SKM-1 (cell line): Measurements from ENCODE around the gene TXNL4A.

Experiments
- DNase-seq: peaks from one replicate; lab custom pipeline; 2025; ENCODE audit not compliant: unreplicated experiment; lab: John Stamatoyannopoulos, UW

The TXNL4A gene

DNA sequence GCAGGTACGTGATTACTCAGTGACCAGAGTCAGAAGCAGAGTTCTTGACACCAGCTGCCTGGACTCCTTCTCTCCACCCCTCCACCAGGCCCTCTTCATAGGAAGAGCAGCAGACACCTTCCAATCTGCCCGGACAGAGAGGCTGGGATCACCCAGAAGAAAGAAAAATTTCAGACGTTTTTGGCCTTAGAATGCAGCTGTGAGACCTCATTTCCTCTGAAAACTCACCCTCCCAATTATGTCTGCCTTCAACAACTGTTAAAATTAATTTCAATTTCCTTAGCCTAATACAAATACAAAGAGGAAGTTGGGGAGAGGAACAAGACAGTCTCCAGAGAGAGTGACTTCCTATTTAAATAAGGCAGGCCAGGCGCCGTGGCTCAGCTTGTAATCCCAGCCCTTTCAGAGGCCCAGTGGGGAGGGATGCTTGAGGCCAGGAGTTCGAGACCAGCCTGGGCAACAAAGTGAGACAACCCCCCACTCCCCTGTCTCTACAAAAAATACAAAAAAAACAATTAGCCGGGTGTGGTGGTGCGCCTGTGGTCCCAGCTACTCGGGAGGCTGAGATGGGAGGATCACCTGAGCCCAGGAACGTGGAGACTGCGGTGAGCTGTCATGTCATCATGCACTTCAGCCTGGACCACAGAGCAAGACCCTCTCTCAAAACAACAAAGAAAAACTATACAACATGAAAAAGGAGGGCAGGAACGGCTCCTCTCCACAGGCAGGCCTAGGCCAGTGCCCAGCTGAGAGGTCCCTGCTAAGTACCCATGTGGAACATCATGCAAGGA lies 38.5 kb downstream of the TXNL4A start:
- DNase-seq, result peak; percentile 97

DNA sequence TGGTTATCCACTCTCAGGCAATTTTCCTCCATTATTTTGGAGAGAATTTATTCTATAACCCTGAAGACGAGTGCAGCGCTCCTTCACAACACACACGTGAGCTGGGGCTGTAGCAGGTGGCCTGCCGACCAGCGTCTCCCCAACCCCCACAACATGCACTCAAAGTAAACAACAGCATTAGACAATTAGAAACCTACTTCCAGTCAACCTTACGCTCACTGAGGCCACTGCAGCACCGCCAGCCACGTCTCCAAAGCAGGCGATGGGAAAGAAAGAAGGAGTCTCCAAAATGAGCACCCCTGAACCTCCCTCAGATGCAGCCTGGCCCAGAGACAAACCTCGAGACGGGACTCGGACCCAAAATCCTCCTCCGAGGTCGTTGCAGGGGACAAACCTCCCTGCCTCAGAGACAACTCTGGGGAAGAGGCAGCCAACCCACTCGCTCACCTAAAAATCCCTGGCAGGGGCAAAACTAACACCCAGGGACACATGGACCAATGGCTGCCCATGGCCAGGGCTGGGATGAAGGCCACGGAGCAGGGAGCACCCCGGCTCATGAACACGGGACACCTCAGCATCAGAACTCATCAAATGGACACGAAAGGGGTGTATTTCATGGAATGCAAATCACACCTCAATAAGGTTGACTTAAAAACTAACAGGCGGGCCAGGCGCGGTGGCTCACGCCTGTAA lies 39.5 kb downstream of the TXNL4A start:
- DNase-seq, result no peak

DNA sequence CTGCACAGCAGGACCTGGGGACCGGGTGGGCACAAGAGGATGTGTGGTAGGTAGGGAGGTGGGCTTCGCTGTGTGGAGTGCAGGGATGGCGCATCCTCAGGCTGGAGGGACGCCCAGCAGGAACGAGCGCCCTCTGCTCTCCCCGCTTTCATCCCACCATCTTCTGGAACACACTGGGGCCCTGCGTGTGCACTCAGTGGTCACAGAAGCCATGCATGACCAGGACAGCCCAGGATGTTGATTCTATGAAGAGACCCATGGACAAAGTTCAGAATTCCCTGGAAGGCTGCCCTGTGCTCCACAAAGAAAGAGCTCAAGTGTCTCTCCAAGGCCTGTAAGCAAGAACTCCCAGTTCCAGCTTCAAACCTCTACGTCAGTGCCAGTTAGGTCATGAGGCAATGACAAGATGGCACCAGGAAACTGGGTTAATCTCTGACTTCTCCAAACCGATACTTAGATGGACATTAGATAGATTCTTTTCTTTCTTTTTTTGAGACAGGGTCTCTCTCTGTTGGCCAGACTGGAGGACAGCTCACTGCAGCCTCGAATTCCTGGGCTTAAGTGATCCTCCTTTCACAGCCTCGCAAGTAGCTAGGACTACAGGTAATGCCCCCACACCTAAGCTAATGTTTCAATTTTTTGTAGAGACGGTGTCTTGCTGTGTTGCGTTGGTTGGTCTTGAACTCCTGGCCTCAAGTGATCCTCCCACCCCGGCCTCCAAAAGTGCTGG lies 40.3 kb downstream of the TXNL4A start:
- no peak for DNase-seq

DNA sequence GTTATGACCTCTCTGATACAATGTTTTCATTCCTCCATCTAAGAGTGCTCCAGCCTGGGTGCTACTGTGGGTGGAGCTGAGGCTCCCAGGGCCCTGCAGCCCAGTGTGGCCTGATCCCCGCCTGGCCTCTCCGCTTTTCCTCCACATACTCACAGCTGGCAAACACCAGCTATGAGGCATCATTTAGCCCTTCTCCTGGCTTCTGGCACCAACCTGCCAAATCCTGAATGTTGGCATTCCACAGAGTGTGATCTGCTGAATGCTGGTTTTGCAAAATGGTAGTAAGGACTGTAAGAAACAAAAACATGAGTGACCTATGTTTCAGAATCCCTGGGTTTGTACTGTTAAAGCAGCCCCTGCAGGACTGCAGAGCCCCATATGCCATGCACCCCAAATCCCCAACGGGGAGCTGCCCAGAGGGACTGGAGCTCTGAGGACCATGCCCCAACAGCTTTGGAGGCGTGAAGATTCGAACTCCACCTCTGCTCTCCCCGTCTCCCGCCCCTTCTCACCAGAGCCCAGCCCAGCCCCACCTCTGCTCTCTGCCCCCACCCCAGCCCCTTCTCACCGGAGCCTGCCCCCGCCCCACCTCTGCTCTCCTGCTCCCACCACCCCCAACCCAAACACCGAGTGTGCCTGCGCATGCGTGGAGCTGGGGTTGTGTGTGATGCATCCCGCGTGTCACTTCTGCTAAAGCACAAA lies 41.2 kb downstream of the TXNL4A start:
- no peak for DNase-seq

DNA sequence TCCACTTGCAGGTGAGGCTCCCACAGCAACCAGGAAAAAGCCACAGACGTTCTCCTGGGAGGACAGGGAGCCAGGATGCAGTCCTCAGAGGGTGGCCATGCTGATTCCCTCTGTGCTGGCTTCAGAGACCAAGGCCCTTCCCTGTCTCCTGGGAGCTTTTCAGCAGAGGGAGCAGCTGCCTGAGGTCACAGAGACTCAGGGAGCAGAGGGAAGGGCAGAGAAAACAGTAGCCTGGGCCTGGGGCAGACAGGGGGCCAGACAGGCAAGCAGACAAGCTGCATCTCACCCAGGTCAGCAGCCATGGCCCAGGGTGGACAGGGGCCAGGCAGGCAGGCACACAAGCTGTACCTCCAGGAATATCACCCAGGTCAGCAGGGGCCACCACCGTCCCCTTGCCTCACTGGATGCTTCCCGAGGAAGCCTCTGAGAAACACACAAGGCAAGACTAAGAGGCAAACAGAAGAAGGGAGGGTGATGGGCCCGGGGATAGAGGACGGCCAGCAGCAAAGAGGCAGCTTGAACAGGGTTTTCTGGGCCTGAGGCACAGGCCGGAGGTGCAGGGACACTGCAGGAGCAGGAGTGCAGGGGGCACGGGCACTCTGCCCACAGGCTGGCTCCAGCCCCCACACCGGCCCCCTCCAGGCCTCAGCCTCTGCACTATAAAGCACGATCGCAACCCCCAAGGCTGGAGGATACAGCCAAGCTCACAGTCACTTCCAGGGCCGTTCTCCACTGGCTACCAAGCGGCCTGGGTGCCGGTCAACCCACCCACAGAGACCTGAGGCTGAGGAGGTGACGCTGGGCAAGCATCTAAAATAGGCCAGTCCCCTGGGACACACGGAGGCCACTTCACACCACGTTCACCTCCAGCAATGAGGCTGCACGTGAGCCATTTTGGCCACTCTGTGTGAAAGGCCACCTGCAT lies 43.0 kb downstream of the TXNL4A start:
- DNase-seq, result no peak

DNA sequence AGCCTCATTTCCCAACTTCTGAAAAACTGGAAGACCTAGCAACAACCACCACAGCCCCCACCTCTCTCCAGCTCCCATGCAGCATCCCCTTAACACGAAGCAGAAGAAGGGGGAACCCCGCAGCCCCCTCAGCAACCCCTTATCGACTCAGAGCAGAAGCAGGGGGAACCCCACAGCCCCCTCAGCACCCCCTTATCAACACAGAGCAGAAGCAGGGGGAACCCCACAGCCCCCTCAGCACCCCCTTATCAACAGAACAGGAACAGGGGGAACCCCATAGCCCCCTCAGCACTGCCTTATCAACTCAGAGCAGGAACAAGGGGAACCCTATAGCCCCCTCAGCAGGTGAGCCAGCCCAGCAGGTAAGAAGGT lies 43.6 kb downstream of the TXNL4A start:
- no peak for DNase-seq

DNA sequence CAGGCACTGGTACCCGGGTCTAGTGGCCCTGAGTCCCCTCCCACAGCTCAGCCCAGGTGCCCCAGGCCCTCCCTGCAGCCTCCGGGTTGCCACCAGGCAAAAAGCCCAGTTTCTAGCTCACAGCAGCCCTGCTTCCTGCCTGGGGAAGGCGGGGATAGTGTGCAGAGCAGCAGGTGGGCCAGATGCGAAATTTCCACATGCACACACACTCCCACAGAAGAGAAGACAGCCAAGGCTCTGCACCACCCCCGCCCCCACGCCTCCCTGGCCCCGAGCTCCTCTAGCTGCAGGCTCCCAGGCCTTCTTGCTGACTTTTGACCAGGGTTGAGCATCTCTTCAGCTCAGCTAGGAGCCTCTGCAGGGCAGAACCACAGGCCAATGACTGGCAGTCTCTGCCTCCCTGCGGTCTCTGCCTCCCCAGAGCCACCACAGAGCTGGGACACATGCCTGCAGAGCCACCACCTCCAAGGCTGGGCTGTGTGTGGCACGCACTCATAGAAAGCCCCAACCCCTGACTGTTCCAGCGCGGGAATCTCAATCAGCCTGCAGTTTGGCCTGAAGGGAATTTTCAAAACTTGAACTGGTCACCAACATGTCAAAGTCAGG lies 44.1 kb downstream of the TXNL4A start:
- no peak for DNase-seq

DNA sequence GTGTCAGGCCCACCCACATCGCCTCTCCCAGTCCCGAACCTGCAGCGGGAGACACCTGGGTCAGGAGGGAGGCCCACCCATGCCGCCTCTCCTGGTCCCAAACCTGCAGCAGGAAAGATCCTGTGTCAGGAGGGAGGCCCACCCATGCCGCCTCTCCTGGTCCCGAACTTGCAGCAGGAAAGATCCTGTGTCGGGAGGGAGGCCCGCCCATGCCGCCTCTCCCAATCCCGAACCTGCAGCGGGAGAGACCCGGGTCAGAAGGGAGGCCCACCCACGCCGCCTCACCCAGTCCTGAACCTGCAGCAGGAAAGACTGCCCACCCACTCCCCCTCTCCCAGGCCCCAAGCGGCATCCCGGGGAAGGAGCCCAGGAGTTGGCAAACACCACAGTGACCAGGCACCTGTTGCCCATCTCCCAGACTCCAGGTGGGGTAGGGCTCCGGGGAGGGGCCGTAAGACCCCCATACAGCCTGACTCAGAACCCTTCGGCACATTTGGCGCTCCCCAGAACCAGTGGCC lies 44.7 kb downstream of the TXNL4A start:
- DNase-seq, result no peak

DNA sequence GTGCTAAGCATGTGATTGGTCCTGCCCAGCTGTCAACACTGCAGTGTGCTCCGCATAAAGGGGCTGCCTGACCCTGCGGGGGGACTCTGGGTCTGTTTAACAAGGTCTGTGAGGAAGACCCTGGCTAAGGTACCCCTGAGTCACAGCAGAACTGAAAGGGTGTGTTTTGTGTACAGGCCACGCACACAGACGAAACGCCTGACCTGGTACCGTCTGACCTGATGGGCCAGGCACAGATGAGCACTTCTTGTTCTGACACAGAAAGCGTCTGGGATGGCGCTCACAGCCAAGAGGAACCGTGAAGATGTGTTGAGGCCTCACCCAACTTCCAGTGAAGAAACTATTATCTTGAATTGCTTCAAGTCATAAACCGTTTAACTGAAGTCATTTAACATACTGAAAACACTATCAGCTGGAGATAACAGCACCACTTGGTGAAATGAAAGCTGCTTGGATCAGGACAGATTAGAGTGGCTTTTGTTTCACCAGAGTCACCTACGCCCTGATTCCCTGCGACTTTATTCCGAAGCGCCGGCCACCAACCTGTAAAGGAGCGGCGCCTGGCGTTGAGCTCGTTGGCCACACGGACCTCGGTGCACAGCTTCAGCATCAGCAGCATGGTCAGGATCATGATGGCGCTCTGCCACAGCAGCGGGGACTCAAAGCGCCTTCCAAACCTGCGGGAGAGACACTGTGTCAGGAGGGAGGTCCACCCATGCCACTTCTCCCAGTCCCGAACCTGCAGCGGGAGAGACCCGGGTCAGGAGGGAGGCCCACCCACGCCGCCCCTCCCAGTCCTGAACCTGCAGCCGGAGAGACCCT lies 45.4 kb downstream of the TXNL4A start:
- no peak for DNase-seq

DNA sequence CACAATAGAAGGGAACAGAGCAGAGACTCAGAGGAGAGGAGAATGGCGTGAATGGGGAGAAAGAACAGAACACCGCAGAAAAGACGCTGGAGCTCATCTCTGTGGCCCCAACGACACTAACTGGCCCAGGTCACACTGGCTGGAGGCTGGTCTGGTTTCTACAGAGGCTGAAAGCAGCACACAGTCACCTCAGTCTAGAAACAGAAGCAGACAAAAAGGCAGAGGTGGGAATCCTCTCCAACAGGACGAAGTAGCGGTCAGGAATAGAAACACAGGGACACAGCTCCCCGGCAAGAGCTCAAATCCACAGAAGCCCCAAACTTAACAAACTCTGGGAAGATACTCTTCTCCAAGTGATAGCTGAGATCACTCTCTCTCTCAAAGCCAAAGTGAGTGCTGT lies 46.2 kb downstream of the TXNL4A start:
- no peak for DNase-seq

DNA sequence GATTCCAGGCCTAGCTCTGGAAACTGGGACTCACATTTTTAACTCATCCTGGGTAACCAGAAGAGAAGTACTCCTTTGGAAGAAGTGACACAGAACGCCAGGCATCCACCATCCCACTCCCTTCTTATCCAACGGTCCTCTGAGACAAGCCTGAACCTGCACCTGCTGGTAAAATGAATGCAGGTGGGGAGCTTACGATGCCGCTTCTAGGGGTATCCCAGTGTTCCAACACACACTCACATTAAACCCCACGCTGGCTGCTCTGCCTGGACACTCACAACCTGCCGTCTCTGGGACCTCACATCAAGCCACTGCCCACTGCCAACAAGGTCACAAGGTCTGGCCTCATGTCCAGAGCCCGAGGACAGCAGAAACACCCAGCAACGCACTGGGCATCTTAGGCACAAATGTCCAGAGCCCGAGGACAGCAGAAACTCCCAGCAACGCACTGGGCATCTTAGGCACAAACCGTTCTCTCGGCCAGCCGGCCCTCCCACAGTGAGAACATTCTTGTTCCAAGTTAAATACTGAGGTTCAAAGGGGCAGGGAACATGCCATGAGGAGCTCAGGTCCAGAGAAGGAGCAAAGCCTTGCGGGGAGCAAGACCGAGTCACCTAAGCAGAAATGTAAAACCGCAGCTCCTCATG lies 46.8 kb downstream of the TXNL4A start:
- DNase-seq, result no peak

DNA sequence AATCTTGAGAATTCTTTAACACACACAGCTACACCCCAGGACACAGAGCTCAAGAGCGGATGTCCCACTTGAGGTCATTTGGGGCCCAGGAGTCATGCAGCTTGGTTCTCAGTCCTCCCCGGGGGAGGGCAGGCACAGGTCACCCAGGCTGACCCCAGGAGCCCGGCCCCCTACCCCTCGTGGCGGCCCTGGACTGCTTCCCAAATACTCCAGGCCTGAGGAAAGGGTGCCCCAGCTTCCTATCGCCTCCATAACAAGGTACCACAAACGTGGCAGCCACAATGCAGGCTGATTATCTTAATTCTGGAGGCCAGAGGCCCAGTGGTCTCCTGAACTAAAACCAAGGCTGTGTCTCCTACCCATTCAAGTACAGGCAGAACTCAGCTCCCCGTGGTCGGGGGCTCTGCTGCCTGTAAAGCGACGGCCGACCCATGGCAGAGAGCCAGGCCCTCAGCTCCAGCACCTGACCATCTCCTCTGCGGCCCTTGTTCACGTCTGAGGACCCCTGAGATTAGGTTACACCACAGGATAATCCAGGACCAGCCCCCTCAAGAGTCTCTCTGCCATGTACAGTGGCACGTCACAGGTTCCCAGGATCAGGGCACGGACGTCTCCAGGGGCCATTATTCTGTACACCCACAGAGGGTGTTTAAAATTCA lies 47.4 kb downstream of the TXNL4A start:
- no peak for DNase-seq

DNA sequence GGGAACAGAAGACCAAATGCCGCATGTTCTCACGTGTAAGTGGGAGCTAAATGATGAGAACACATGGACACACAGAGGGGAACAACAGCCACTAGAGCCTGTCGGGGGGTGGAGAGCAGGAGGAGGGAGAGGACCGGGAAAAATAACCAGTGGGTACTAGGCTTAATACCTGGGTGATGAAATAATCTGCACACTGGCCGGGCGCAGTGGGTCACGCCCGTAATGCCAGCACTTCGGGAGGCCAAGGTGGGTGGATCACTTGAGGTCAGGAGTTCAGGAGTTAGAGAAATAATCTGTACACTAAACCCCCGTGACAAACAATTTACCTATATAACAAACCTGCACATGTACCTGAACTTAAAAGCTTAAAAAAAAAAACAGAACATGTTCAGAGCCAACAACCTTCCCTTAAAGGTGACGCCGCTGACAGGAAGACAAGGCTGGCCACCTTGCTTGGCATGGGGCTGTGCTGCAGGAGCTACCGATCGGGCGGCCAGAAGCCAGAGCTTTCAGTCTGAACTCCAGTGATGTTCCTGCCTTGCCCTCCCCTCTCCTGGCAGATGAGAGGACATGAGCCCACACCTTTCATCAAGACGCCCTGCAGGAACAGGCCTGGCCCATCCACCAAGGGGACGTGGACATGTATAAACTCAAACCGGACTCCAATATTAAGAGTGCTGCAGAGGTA lies 48.1 kb downstream of the TXNL4A start:
- no peak for DNase-seq

DNA sequence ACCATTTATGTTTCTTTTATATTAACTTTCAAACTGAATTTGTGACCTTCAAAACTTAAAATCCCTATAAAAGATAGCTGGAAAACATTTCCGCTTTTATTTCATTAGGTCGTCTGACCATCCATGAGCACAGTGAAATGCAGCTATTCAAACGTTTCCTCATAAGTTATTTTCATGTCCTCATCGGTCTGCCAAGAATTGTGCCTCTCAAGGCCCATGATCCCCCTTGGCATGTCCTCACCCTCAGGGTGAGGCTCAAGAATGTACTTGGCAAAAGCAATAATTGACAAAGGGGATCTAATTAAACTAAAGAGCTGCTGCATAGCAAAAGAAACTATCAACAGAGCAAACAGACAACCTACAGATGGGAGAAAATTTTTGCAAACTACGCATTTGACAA lies 49.3 kb downstream of the TXNL4A start:
- no peak for DNase-seq

DNA sequence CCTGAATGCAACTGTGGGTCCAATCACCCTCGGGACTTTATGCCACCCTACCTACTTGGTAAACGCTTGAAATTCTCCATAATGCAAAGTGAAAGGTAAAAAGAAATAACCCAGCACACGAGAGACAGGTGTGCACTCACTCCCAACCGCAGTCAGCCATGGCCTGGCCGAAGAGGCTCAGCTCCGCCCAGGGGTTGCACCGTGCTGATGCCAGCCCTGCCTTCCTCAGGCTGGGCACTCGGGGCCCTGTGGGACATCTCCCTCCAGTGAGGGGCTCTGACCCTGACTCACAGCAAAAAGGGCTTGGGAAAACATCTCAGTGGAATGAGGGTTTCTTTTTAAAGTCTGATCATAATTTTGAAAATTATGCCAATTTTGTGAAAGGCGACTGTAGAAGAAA lies 50.2 kb downstream of the TXNL4A start:
- DNase-seq, result no peak

DNA sequence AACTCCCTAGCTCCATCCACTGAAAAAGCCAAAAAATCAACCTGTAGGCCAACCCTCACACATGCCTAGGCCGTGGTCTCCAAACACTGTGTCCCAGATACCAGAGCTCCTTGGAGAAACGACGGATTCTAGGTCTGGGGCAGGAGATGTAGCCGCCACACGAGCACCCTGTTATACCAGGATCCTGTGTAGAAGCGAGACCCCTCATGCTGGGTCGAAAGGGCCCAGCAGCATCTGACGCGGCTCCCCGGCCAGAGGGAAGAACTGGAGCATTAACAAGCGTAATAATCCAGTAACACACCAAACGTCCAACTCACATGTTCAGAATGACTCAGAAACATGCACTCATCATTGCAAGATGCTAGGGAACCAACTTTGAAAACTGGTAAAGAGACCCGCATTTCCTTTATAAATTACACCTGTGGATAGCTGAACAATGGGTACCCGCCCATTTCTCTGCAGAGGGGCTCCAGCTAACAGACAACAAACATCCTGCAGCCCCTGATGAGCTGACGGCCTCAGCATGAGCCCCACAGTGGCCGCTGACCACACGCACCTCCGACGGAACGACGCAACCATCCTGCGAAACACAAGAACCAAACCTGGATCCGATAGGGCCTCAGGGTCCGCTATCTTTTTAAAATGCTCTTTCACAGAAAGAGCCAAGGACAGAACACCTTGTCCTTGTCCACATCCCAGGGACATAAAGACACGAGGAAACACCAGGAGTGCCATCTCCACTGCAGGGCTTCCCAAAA lies 51.1 kb downstream of the TXNL4A start:
- no peak for DNase-seq

DNA sequence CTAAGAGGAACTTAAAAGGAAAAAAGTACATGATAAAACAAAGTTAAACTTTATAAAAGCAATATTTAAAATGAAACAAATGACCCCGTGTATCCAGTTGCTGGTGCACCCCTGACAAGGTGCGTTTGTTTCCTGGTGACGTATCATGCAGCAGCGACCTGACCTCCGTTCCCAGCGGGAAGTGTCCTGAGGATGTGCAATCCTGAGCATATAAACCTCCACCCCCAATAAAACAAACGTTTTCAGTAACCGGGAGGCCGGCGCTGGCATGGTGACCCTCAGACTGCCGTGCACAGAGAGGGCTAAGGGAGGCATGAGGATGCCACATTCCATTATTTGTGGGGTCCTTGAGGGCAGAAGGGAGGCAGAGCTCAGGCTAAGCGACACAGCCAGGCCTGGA lies 51.7 kb downstream of the TXNL4A start:
- DNase-seq, result no peak
